GM12865 (cell line): Measurements from ENCODE around the gene ATXN2L.
"Not testable (repeated sequence)": the region's sequence is repeated elsewhere in the genome, so short reads cannot be mapped to it uniquely, and the experiment has no call there.

Source experiments
- DNase-seq: peaks from one replicate; pipeline ENCODE4 v3.0.0; 2010; ENCODE audit warnings: low read depth
- H3K4me3 ChIP-seq: 2 replicates; pipeline ENCODE4 v1.5.1; 2011; ENCODE audit warnings: mild to moderate bottlenecking, low read depth, low read length, control low read depth
- TF ChIP-seq, protein P1 (sequence below): IDR thresholded peaks from 2 replicates; pipeline ENCODE4 v1.5.1; 2011; ENCODE audit warnings: low read length, control low read depth, low read depth, inconsistent platforms; ENCODE audit not compliant: insufficient read depth; ENCODE audit errors: missing control alignments

The ATXN2L gene

DNA sequence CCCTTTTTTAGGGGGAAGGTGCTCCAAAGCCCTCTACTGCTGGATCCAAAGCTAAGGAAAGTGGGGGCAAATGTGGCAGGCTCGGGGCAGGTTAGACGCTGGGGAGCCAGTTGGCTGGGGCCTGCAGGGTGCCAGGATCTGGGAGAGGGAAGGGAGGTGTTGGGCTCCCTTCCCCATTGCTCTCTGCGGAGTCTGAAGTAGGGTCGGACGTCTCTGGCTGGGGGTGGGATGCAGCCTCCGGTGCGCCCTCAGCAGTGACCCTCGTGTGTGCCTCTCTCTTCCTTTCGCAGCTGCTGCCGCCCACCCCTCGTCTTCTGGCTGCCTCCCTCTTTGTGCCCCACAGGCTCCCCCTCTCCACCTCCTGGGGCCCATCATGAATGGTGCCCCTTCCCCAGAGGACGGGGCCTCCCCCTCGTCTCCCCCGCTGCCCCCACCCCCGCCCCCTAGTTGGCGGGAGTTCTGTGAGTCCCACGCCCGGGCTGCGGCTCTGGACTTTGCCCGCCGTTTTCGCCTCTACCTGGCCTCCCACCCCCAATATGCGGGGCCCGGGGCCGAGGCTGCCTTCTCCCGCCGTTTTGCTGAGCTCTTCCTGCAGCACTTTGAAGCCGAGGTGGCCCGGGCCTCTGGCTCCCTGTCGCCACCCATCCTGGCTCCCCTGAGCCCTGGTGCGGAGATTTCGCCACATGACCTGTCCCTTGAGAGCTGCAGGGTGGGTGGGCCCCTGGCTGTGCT lies 43.1 kb downstream of the ATXN2L start:
- DNase-seq, result no peak
- TF ChIP-seq, protein P1, sequence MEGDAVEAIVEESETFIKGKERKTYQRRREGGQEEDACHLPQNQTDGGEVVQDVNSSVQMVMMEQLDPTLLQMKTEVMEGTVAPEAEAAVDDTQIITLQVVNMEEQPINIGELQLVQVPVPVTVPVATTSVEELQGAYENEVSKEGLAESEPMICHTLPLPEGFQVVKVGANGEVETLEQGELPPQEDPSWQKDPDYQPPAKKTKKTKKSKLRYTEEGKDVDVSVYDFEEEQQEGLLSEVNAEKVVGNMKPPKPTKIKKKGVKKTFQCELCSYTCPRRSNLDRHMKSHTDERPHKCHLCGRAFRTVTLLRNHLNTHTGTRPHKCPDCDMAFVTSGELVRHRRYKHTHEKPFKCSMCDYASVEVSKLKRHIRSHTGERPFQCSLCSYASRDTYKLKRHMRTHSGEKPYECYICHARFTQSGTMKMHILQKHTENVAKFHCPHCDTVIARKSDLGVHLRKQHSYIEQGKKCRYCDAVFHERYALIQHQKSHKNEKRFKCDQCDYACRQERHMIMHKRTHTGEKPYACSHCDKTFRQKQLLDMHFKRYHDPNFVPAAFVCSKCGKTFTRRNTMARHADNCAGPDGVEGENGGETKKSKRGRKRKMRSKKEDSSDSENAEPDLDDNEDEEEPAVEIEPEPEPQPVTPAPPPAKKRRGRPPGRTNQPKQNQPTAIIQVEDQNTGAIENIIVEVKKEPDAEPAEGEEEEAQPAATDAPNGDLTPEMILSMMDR, result no peak
- no peak overlapping the region for H3K4me3 ChIP-seq

DNA sequence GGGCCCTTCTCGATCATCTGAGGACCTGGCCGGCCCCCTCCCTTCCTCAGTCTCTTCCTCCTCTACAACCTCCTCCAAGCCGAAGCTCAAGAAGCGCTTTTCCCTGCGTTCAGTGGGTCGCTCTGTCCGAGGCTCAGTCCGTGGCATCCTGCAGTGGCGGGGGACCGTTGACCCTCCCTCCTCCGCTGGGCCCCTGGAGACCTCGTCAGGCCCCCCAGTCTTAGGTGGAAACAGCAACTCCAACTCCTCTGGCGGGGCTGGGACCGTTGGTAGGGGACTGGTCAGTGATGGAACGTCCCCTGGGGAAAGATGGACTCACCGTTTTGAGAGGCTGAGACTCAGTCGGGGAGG lies 43.6 kb downstream of the ATXN2L start:
- DNase-seq, result no peak
- TF ChIP-seq, protein P1, result no peak
- H3K4me3 ChIP-seq, result no peak overlapping the region

DNA sequence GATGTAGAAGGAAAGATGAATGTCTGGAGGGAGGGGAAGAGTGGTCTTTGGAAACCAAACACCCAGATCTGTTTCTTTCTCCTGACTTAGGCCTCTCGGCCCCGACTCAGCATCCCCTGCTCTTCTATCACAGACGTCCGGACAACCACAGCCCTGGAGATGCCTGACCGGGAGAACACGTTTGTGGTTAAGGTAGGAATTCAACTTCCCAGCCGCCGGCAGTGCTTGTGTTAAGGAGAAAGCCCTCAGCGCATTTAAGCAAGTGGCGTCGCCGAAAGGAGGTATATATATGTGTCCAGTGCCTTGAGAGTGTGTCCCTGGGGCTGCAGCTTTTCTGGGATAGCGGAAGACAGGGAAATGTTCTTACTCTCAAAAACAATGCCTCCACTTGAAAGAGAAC lies 44.4 kb downstream of the ATXN2L start:
- TF ChIP-seq, protein P1, result no peak
- no peak for DNase-seq
- H3K4me3 ChIP-seq, result no peak overlapping the region

DNA sequence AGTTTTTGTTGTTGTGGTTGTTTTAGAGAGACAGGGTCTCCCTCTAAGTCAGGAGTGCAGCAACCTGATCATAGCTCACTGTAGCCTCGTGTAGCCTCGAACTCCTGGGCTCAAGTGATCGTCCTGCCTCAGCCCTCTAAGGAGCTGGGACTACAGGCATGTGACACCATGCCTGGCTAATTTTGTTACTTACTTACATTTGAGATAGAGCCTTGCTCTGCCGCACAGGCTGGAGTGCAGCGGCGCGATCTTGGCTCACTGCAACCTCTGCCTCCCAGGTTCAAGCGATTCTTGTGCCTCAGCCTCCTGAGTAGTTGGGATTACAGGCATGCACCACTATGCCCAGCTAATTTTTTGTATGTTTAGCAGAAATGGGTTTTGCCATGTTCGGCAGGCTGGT lies 44.8 kb downstream of the ATXN2L start:
- DNase-seq, H3K4me3 ChIP-seq: not testable (repeated sequence)

DNA sequence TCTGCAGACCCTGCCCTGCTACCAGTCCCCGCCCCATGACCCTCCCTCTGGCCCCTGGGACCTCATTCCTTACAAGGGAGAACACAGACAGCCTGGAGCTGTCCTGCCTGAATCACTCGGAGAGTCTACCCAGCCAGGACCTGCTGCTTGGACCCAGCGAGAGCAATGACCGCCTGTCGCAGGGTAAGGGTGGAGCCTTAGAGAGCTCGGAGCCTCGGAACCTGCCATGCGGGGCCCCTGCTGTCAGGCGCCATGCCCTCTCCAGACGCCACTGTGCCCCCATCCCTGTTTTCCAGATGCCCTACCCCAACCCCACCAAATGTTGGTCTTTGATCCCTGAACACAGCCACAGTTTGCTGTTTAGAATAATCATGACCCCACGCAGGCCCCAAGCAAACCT lies 46.4 kb downstream of the ATXN2L start:
- no peak overlapping the region for H3K4me3 ChIP-seq
- no peak for DNase-seq
- TF ChIP-seq, protein P1, result no peak

DNA sequence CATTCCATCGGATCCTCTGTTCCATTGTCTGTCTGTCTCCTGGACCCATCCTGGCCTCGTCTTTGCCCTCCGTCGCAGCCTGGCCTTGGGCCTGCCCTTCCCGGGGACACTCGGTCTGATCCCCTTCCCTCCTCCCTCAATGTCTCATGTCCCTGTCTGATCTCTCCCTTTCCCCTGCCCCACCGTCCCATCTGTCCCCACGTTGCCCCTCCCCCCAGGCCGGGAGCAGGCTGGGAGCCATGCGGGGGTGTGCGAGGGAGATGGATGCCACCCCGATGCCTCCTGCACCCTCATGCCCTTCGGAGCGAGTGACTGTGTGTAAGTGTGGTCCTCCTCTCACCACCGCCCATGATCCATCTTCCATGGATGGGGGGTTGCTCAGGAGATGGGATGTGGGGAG lies 50.2 kb downstream of the ATXN2L start:
- no peak overlapping the region for H3K4me3 ChIP-seq
- DNase-seq, result no peak
- TF ChIP-seq, protein P1, result no peak

DNA sequence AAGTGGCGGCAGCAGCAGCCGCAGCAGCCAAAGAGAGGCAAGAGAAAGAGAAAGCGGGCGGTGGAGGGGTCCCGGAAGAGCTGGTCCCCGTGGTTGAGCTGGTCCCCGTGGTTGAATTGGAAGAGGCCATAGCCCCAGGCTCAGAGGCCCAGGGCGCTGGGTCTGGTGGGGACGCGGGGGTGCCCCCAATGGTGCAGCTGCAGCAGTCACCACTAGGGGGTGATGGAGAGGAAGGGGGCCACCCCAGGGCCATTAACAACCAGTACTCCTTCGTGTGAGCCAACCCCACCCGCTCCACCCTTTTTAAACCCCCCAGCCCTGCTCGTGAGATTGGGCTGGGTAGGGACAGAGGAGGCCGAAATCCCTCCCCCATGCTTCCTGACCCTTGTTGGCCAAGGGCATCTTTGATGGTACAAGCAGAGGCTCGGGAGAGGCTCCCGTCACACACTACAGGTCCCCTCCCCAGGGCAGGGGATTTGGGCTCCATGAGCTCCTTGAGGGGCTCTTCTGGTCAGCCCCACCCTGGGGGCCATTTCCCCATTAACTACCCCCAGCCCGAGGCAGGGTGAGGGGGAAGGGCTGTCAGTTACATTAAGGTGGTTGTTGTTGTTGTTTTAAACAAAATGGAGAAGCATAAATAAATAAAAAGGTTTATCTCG lies 50.9 kb downstream of the ATXN2L start:
- no peak overlapping the region for H3K4me3 ChIP-seq
- DNase-seq, result peak; percentile 47
- TF ChIP-seq, protein P1, result peak; percentile 88
